Measurements from ENCODE around the gene SPG11.
A peak's percentile ranks its signal among the peaks of the same experiment; 100 is the strongest.
"Not testable (repeated sequence)": the region's sequence is repeated elsewhere in the genome, so short reads cannot be mapped to it uniquely, and the experiment has no call there.

Gene SPG11, protein sequence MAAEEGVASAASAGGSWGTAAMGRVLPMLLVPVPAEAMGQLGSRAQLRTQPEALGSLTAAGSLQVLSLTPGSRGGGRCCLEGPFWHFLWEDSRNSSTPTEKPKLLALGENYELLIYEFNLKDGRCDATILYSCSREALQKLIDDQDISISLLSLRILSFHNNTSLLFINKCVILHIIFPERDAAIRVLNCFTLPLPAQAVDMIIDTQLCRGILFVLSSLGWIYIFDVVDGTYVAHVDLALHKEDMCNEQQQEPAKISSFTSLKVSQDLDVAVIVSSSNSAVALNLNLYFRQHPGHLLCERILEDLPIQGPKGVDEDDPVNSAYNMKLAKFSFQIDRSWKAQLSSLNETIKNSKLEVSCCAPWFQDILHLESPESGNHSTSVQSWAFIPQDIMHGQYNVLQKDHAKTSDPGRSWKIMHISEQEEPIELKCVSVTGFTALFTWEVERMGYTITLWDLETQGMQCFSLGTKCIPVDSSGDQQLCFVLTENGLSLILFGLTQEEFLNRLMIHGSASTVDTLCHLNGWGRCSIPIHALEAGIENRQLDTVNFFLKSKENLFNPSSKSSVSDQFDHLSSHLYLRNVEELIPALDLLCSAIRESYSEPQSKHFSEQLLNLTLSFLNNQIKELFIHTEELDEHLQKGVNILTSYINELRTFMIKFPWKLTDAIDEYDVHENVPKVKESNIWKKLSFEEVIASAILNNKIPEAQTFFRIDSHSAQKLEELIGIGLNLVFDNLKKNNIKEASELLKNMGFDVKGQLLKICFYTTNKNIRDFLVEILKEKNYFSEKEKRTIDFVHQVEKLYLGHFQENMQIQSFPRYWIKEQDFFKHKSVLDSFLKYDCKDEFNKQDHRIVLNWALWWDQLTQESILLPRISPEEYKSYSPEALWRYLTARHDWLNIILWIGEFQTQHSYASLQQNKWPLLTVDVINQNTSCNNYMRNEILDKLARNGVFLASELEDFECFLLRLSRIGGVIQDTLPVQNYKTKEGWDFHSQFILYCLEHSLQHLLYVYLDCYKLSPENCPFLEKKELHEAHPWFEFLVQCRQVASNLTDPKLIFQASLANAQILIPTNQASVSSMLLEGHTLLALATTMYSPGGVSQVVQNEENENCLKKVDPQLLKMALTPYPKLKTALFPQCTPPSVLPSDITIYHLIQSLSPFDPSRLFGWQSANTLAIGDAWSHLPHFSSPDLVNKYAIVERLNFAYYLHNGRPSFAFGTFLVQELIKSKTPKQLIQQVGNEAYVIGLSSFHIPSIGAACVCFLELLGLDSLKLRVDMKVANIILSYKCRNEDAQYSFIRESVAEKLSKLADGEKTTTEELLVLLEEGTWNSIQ (N-terminal part only)

DNA sequence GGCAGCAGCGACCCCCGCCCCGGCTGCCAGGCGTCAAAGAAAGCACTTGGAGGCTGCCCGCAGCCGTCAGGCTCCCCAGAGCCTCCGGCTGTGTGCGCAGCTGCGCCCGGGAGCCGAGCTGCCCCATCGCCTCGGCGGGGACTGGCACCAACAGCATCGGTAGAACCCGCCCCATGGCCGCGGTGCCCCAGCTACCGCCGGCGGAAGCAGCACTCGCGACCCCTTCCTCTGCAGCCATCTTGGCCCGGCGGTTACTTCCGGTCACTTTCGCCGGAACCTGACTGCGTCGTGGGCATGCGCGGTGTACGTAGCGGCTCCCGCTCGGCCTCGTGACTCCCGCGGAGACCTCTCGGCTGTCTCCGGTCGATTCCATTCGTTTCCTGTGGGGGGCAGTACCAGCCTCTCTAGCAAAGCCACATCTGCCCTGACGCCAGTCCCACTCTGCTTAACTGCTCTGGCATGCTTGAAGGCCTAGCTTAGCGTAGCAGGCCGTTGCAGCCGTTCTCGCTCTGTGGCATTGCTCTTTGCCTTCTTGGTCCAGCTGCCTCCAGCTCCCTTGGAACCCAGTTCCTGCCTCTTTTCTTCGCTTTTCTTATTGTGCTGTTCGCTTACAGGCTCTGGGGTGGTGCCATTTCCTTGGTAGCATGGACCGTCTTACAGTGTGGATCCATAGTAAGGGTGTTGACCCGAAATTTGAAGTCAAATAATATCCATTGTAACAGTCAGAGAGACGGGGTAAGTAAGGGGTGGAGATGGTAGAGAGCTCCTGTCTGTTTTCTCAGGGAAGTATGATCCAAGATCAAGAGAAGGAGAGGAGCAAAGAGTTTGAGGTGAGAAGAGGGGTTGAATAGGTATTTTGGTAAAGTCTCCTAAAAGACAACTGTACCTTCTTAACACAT, at the start of gene SPG11:
TSS of gene SPG11 (minus strand) at position 253 of the 899 bp plus-strand sequence. CDS start at position 238, 15 bp downstream.
- peak; percentile 98 for DNase-seq (ENCODE audit: low spot score)

DNA sequence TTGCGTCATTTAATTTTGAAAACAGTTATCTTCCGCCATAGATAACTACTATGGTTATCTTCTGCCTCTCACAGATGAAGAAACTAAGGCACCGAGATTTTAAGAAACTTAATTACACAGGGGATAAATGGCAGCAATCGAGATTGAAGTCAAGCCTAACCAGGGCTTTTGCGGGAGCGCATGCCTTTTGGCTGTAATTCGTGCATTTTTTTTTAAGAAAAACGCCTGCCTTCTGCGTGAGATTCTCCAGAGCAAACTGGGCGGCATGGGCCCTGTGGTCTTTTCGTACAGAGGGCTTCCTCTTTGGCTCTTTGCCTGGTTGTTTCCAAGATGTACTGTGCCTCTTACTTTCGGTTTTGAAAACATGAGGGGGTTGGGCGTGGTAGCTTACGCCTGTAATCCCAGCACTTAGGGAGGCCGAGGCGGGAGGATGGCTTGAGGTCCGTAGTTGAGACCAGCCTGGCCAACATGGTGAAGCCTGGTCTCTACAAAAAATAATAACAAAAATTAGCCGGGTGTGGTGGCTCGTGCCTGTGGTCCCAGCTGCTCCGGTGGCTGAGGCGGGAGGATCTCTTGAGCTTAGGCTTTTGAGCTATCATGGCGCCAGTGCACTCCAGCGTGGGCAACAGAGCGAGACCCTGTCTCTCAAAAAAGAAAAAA, 49.0 kb upstream of the SPG11 start:
- DNase-seq (ENCODE audit: low spot score): peak; percentile 50

DNA sequence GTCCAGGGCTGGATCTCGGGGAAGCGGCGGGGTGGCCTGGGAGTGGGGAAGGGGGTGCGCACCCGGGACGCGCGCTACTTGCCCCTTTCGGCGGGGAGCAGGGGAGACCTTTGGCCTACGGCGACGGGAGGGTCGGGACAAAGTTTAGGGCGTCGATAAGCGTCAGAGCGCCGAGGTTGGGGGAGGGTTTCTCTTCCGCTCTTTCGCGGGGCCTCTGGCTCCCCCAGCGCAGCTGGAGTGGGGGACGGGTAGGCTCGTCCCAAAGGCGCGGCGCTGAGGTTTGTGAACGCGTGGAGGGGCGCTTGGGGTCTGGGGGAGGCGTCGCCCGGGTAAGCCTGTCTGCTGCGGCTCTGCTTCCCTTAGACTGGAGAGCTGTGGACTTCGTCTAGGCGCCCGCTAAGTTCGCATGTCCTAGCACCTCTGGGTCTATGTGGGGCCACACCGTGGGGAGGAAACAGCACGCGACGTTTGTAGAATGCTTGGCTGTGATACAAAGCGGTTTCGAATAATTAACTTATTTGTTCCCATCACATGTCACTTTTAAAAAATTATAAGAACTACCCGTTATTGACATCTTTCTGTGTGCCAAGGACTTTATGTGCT, 48.4 kb upstream of the SPG11 start:
- DNase-seq (ENCODE audit: low spot score): peak; percentile 19

DNA sequence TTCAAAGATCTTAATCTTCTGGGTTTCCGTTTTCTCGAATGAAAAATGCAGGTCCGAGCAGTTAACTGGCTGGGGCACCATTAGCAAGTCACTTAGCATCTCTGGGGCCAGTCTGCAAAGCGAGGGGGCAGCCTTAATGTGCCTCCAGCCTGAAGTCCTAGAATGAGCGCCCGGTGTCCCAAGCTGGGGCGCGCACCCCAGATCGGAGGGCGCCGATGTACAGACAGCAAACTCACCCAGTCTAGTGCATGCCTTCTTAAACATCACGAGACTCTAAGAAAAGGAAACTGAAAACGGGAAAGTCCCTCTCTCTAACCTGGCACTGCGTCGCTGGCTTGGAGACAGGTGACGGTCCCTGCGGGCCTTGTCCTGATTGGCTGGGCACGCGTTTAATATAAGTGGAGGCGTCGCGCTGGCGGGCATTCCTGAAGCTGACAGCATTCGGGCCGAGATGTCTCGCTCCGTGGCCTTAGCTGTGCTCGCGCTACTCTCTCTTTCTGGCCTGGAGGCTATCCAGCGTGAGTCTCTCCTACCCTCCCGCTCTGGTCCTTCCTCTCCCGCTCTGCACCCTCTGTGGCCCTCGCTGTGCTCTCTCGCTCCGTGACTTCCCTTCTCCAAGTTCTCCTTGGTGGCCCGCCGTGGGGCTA, 47.8 kb upstream of the SPG11 start, which contains the start of the genes B2M and PATL2:
TSS of gene B2M (plus strand) at position 422 of the 647 bp plus-strand sequence. CDS start at position 452, 30 bp downstream.
TSS of gene PATL2 (minus strand) at position 228 of the 647 bp plus-strand sequence. CDS start 34,833 bp downstream, outside the sequence.
- peak; percentile 95 for DNase-seq (ENCODE audit: low spot score)

DNA sequence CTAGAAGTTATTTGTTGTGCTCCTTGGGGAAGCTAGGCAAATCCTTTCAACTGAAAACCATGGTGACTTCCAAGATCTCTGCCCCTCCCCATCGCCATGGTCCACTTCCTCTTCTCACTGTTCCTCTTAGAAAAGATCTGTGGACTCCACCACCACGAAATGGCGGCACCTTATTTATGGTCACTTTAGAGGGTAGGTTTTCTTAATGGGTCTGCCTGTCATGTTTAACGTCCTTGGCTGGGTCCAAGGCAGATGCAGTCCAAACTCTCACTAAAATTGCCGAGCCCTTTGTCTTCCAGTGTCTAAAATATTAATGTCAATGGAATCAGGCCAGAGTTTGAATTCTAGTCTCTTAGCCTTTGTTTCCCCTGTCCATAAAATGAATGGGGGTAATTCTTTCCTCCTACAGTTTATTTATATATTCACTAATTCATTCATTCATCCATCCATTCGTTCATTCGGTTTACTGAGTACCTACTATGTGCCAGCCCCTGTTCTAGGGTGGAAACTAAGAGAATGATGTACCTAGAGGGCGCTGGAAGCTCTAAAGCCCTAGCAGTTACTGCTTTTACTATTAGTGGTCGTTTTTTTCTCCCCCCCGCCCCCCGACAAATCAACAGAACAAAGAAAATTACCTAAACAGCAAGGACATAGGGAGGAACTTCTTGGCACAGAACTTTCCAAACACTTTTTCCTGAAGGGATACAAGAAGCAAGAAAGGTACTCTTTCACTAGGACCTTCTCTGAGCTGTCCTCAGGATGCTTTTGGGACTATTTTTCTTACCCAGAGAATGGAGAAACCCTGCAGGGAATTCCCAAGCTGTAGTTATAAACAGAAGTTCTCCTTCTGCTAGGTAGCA, 47.0 kb upstream of the SPG11 start:
- no peak for DNase-seq (ENCODE audit: low spot score)

DNA sequence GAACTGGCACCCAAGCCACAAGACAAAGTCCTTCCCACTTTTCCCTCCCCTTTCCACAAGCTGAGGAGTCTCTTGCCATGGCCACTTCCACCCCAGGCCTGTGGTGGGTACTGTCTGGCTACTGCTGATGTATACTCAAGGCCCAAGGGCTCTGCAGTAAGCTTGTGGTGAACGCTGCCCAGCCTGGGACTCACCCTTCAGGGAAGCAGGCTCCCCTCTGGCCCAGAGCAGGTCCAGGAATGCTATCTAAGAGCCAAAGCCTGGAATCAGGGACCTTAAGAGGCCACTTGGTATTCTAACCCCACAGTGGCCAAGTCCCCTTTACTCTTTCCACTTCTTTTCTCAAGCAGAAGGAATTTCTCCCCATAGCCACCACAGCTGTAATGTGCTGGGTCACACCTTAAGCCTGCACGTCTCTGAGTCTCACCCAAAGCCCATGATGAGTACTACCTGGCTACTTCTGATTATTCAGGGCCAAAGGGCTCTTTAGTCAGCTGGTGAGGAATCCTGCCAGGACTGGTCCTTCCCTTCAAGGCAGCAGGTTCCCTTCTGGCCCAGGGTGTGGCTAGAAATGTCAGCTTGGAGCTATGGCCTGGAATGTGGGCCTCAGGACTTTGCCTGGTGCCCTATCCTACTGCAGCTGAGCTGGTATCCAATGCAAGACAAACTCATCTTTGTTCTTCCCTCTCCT, 43.6 kb upstream of the SPG11 start:
- no peak for DNase-seq (ENCODE audit: low spot score)

DNA sequence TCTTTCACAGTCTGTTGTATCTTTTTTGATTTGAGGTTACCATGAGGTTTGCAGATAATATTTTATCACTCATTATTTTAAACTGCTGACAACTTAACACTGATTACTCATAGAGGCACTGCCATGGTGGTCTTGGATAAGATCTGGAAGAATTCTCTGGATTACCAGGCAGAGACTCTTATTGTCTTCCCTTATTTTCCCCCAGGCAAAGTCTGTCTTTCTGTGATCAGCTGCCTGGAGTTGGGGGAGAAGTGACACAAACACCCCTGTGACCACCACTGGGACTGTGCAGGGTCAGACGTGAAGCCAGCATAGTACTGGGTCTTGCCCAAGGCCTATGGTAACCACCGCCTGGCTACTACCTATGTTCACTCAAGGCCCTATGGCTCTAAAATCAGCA, 42.9 kb upstream of the SPG11 start:
- no peak for DNase-seq (ENCODE audit: low spot score)

DNA sequence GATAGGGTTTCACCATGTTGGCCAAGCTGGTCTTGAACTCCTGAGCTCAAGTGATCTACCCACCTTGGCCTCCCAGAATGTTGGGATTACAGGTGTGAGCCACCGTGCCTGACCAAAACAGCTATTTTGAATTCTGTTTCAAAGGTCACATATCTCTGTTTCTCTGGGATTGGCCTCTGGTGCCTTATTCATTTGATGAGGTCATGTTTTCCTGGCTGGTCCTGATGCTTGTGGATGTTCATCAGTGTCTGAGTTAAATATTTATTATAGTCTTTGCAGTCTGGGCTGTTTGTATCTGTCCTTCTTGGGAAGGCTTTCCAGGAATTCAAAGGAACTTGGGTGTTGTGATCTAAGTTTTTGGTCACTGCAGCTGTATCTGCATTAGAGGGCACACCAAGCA, 42.5 kb upstream of the SPG11 start:
- DNase-seq (ENCODE audit: low spot score): no peak

DNA sequence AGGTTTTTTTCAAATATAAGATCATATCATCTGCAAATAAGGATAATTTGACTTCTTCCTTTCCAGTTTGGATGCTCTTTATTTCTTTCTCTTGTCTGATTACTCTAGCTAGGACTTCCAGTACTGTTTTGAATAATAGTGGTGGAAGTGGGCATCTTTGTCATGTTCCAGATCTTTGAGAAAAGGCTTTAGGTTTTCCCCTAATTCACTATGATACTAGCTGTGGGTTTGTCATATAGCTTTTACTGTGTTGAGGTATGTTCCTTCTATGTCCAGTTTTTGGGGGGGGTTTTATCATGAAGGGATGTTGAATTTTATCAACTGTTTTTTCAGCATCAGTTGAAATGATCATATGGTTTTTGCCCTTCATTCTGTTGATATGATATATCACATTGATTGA, 37.2 kb upstream of the SPG11 start:
- DNase-seq (ENCODE audit: low spot score): not testable (repeated sequence)

DNA sequence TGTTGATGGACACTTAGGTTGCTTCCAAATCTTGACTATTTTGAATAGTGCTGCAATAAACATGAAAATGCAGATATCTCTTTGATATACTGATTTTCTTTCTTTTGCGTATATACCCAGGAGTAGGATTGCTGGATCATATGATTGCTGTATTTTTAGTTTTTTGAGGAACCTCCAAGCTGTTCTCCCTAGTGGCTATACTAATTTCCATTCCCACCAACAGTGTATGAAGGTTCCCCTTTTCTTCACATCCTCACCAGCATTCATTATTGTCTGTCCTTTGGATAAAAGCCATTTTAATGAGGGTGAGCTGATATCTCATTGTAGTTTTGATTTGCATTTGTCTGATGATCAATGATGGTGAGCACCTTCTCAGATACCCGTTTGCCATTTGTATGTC, 35.2 kb upstream of the SPG11 start:
- no peak for DNase-seq (ENCODE audit: low spot score)

DNA sequence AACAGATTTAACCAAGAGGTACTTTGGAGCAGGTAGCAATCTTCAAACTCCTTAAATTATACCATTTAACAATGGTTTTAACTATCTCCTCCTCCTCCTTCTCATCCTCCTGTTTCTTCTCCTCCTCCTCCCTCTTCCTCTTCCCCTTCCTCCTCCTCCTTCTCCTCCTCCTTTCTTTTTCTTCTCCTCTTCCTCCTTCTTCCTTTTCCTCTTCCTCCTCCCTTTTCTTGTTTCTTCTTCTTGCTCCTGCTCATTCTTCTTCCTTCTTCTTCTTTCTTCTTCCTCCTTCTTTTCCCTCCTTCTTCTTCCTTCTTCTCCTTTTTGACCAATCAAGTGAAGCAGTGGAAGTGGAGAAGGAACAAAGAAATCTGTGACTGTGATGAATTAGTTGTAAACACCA, 33.6 kb upstream of the SPG11 start:
- no peak for DNase-seq (ENCODE audit: low spot score)

DNA sequence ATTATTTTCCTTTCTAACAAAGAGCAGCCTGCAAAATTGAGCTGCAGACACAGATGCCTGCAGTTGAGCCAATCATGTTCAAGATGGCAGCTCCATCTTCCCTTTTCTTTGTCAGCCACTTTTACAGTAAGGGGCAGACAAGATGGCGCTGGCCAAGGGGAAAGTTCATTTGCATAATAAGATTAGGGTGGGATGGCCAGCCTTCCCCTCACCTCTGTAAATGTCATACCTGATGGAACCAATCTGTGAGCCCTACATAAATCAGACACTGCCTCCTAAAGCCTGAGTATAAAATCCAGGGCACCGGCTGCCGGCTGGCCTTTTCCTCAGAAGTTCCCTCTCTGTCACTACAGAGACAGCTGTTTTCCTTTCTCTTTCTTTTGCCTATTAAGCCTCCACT, 31.8 kb upstream of the SPG11 start:
- DNase-seq (ENCODE audit: low spot score): no peak

DNA sequence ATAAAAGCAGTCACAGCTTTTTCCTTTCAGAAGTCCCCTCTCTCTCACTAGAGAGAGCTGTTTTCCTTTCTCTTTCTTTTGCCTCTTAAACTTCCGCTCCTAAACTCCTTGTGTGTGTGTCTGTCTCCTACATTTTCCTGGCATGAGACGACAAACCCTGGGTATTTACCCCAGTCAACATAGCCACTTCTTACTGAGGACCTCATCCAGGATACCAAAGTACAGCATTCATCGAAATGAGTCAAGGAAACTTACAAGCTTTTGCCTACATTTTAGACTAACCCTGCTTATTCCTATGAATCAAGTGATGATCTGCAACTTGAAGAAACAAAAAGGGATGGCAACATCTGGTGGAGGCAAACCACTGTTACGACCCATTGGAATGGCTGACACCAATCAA, 31.0 kb upstream of the SPG11 start:
- no peak for DNase-seq (ENCODE audit: low spot score)

DNA sequence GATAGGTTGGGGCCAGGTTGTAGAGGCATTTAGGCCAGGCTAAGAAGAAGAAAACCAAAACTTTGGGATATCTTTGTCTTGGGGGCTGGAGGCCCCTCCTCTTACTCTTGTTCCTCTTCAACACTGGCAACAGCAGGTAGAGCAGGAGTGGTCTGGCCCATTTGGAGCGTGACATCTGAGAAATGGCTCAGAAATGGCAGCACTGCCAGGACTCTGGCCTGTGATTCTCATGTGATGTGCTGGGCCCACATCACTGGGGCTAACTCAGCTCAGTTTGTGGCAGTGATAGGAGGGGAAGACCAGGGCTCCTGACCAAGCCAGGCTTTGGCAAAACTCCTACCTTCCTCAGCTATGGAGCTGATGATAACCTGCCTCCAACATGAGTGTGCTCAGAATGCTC, 29.2 kb upstream of the SPG11 start:
- no peak for DNase-seq (ENCODE audit: low spot score)

DNA sequence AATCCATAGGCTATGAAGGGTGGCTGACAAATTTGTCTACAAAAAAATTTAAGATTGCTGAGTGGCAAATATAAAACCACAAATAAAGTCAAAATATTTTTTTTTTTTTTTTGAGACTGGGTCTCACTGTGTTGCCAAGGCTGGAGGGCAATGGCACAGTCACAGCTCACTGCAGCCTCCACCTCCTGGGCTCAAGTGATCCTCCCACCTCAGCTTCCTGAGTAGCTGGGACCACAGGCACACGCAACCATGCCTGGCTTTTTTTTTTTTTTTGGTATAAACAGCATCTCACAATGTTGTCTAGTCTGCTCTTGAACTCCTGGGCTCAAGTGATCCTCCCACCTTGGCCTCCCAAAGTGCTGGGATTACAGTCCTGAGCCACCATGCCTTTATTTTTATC, 26.8 kb upstream of the SPG11 start:
- DNase-seq (ENCODE audit: low spot score): not testable (repeated sequence)

DNA sequence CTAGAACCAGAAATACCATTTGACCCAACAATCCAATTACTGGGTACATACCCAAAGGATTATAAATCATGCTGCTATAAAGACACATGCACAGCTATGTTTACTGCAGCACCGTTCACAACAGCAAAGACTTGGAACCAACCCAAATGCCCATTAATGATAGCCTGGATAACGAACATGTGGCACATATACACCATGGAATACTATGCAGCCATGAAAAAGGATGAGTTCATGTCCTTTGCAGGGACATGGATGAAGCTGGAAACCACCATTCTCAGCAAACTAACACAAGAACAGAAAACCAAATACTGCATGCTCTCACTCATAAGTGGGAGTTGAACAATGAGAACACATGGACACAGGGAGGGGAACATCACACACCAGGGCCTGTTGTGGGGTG, 25.9 kb upstream of the SPG11 start:
- DNase-seq (ENCODE audit: low spot score): not testable (repeated sequence)

DNA sequence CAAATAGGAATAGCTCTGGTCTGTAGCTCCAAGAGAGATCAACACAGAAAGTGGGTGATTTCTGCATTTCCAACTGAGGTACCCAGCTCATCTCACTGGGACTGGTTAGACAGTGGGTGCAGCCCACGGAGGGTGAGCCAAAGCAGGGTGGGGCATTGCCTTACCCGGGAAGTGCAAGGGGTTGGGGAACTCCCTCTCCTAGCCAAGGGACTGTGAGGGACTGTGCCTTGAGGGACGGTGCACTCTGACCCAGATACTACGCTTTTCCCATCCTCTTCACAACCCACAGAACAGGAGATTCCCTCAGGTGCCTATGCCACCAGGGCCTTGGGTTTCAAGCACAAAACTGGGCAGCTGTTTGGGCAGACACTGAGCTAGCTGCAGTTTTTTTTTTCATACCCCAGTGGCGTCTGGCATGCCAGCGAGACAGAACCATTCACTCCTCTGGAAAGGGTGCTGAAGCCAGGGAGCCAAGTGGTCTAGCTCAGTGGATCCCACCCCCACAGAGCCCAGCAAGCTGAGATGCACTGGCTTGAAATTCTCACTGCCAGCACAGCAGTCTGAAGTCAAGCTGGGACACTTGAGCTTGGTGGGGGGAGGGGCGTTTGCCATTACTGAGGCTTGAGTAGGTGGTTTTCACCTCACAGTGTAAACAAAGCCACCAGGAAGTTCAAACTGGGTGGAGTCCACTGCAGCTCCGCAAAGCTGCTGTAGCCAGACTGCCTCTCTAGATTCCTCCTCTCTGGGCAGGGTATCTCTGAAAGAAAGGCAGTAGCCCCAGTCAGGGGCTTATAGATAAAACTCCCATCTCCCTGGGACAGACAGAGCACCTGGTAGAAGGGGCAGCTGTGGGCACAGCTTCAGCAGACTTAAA, 19.6 kb upstream of the SPG11 start:
- DNase-seq (ENCODE audit: low spot score): not testable (repeated sequence)
